Sigmoid colon (tissue), 7 donors: ENCODE results near the gene PCDHGA1. TPM values are rescaled to one million over a fixed set of nuclear protein-coding genes. Genes with fewer than 3 reads are reported as not detected.

Source experiments
- DNase-seq: peaks from one replicate; pipeline ENCODE4 v3.0.0-alpha.2; 2019
- H3K27ac ChIP-seq, 4 donors: fragments of 200-600 bp; sonication (generic); one replicate each; pipeline ENCODE4 v1.5.1; 2016 to 2019; ENCODE audit warnings: mild to moderate bottlenecking in 1 of 4
- H3K27me3 ChIP-seq, 3 donors: fragments of 200-600 bp; sonication (generic); one replicate each; pipeline ENCODE4 v1.5.1; 2019; ENCODE audit warnings: mild to moderate bottlenecking in 1 of 3
- H3K36me3 ChIP-seq, 4 donors: fragments of 200-600 bp; sonication (generic); one replicate each; pipeline ENCODE4 v1.5.1; 2016 to 2019
- H3K4me1 ChIP-seq, 4 donors: fragments of 200-600 bp; sonication (generic); one replicate each; pipeline ENCODE4 v1.5.1; 2017 to 2019
- H3K4me3 ChIP-seq, 4 donors: fragments of 200-600 bp; sonication (generic); one replicate each; pipeline ENCODE4 v1.5.1; 2017 to 2019; ENCODE audit warnings: mild to moderate bottlenecking in 2 of 4, moderate library complexity in 1 of 4
- H3K9me3 ChIP-seq, 4 donors: fragments of 200-600 bp in 3 of 4; sonication (generic) in 3 of 4; one replicate each; pipeline versions ENCODE4 v1.5.1 to v1.6.1; 2013 to 2019
- CTCF ChIP-seq, 4 experiments: fragments of 450-650 bp in 3 of 4; fragments of 200-600 bp in 1 of 4; IDR thresholded peaks; one replicate each; pipeline ENCODE4 v1.5.1; 2016 to 2019; ENCODE audit warnings: antibody characterized with exemption in 4 of 4, mild to moderate bottlenecking in 3 of 4, moderate library complexity in 2 of 4
- EP300 ChIP-seq, 4 donors: sonication (generic); formaldehyde crosslinking; IDR thresholded peaks; one replicate each; pipeline ENCODE4 v1.6.1; 2017; ENCODE audit warnings: antibody characterized with exemption in 4 of 4
- POLR2A ChIP-seq, 2 donors: fragments of 450-650 bp; IDR thresholded peaks; one replicate each; pipeline ENCODE4 v1.6.1; 2016; ENCODE audit warnings: antibody characterized with exemption in 2 of 2, mild to moderate bottlenecking in 2 of 2, moderate library complexity in 2 of 2
- POLR2AphosphoS5 ChIP-seq, 4 donors: sonication (generic); formaldehyde crosslinking; IDR thresholded peaks; one replicate each; pipeline ENCODE4 v1.6.1; 2017; ENCODE audit warnings: antibody characterized with exemption in 4 of 4
- WGBS, 2 donors: extraction: QIAGEN DNeasy Blood & Tissue Kit; methylation state at CpG; one replicate each; pipeline ENCODE4 v1.1.7; 2013; 5-methylcytosine and 5-hydroxymethylcytosine counted together
- intact Hi-C: fragments of 100-400 bp; cut with DNase I; formaldehyde crosslinking; loops from one replicate; pipeline ENCODE4 v1.15.1; 2023
- polyA plus RNA-seq, 3 donors: library from polyadenylated mRNA; stranded (reverse); fragments of 200-250 nt; gene quantifications; one replicate each; pipeline ENCODE4 v1.2.3, GENCODE V29; 2013
- total RNA-seq, 4 donors: library from RNA; depleted of rRNA; stranded (reverse); fragments of >200 nt; gene quantifications; one replicate each; pipeline ENCODE4 v1.1.0, GENCODE V29; 2016
- donor health status: healthy with polysubstance abuse.
- donor health status: Bipolar disorder and iron deficiency.
- donor health status: healthy.

Gene PCDHGA1
- total and polyA plus RNA-seq, 7 donors, result 0.26 to 1.4 (median 1.1) TPM; not detected in 2

- Histone ChIP-seq H3K9me3 (no peaks in the 10 kb centered on the region), H3K4me1 (peaks cover 0 to 32% (median 21%) of the 10 kb centered on the region in 4 donors), H3K36me3 (peaks cover 0 to 35% (median 0%) of the 10 kb centered on the region in 4 donors), H3K27ac (peak overlapping the region in 3 of 4 donors; percentile 65 to 84 (median 68)), H3K4me3 (no peak overlapping the region), H3K27me3 (no peaks in the 10 kb centered on the region)
- 89 to 93% methylated on average over 7 of the region's 7 CpGs for WGBS, 2 donors
- intact Hi-C loops, result loop anchor here (5.0 kb wide), 1 partner anchor 123 kb away; the partner anchor contains the start of gene PCDHGB6
- no peak for DNase-seq
- no peak for TF ChIP-seq CTCF (IDR thresholded peaks at IDR 0.05)
- no peak for TF ChIP-seq POLR2AphosphoS5 (IDR thresholded peaks at IDR 0.05)
- no peak for TF ChIP-seq POLR2A (IDR thresholded peaks at IDR 0.05)
- TF ChIP-seq EP300 (IDR thresholded peaks at IDR 0.05), result no peak
Observed at GRCh38 chr5:141529873-141530272, 199.6 kb downstream of the PCDHGA1 start.

GRCh38 chr5:141532726-141533125 lies 202.4 kb downstream of the PCDHGA1 start:
- DNase-seq, result no peak
- Histone ChIP-seq H3K36me3 (peaks cover 0 to 19% (median 0%) of the 10 kb centered on the region in 4 donors), H3K9me3 (no peaks in the 10 kb centered on the region), H3K27me3 (no peaks in the 10 kb centered on the region), H3K27ac (no peak overlapping the region), H3K4me3 (no peak overlapping the region), H3K4me1 (peaks cover 0 to 23% (median 11%) of the 10 kb centered on the region in 4 donors)
- 98 to 99% methylated on average over 1 of the region's 1 CpG for WGBS, 2 donors
- TF ChIP-seq POLR2A (IDR thresholded peaks at IDR 0.05), result no peak
- TF ChIP-seq CTCF (IDR thresholded peaks at IDR 0.05), result no peak
- TF ChIP-seq EP300 (IDR thresholded peaks at IDR 0.05), result no peak
- TF ChIP-seq POLR2AphosphoS5 (IDR thresholded peaks at IDR 0.05), result no peak
- intact Hi-C loops, result no loop called here

GRCh38 chr5:141533897-141534296 lies 203.6 kb downstream of the PCDHGA1 start:
- Histone ChIP-seq H3K4me3 (no peak overlapping the region), H3K27me3 (no peaks in the 10 kb centered on the region), H3K4me1 (peaks cover 0 to 12% (median 9%) of the 10 kb centered on the region in 4 donors), H3K36me3 (peaks cover 0 to 17% (median 0%) of the 10 kb centered on the region in 4 donors), H3K27ac (no peak overlapping the region), H3K9me3 (no peaks in the 10 kb centered on the region)
- no peak for TF ChIP-seq EP300 (IDR thresholded peaks at IDR 0.05)
- TF ChIP-seq POLR2AphosphoS5 (IDR thresholded peaks at IDR 0.05), result no peak
- TF ChIP-seq POLR2A (IDR thresholded peaks at IDR 0.05), result no peak
- TF ChIP-seq CTCF (IDR thresholded peaks at IDR 0.05), result no peak
- intact Hi-C loops, result no loop called here
- no peak for DNase-seq
- WGBS, 2 donors, result 96 to 100% methylated on average over 1 of the region's 1 CpG

GRCh38 chr5:141534492-141535213 lies 204.3 kb downstream of the PCDHGA1 start:
- TF ChIP-seq POLR2AphosphoS5 (IDR thresholded peaks at IDR 0.05) (no peak), POLR2A (IDR thresholded peaks at IDR 0.05) (no peak), CTCF (IDR thresholded peaks at IDR 0.05) (no peak), EP300 (IDR thresholded peaks at IDR 0.05) (no peak)
- intact Hi-C loops, result no loop called here
- Histone ChIP-seq H3K27me3 (no peaks in the 10 kb centered on the region), H3K27ac (no peak overlapping the region), H3K4me3 (no peak overlapping the region), H3K9me3 (no peaks in the 10 kb centered on the region), H3K4me1 (peaks cover 0 to 5% (median 3%) of the 10 kb centered on the region in 4 donors), H3K36me3 (peaks cover 0 to 11% (median 0%) of the 10 kb centered on the region in 4 donors)
- 96 to 97% methylated on average over 4 of the region's 4 CpGs for WGBS, 2 donors
- DNase-seq, result no peak
